GM12874 (cell line): ENCODE results near the gene TRAPPC12.

Experiments
- CTCF ChIP-seq: IDR thresholded peaks from 2 replicates; pipeline ENCODE4 v1.5.1; 2011; ENCODE audit warnings: low read depth, mild to moderate bottlenecking, control low read depth, low read length, moderate library complexity; ENCODE audit not compliant: insufficient read depth

The TRAPPC12 gene

GRCh38 chr2:3403587-3404334 lies 24.3 kb downstream of the TRAPPC12 start:
- no peak for TF ChIP-seq CTCF

GRCh38 chr2:3404349-3404894 lies 24.9 kb downstream of the TRAPPC12 start:
- no peak for TF ChIP-seq CTCF

GRCh38 chr2:3405307-3405706 lies 25.8 kb downstream of the TRAPPC12 start:
- TF ChIP-seq CTCF = no peak

- no peak for TF ChIP-seq CTCF
Observed at GRCh38 chr2:3405876-3406275, 26.4 kb downstream of the TRAPPC12 start.

GRCh38 chr2:3406501-3406900 lies 27.0 kb downstream of the TRAPPC12 start:
- no peak for TF ChIP-seq CTCF

- TF ChIP-seq CTCF = no peak
Observed at GRCh38 chr2:3408781-3409180, 29.3 kb downstream of the TRAPPC12 start.

GRCh38 chr2:3409627-3410170 lies 30.2 kb downstream of the TRAPPC12 start:
- TF ChIP-seq CTCF = no peak
